SK-N-MC (cell line): Measurements from ENCODE around the gene PTPRG.

Source experiments
- DNase-seq: peaks from one replicate; pipeline ENCODE4 v3.0.0-alpha.2; 2011; ENCODE audit warnings: low read depth, low spot score
- H3K27ac ChIP-seq: fragments of 200-600 bp; sonication (generic); 2 replicates; pipeline ENCODE4 v1.5.1; 2016; ENCODE audit warnings: mixed run types
- H3K36me3 ChIP-seq: fragments of 200-600 bp; sonication (generic); 2 replicates; pipeline ENCODE4 v1.6.1; 2017; ENCODE audit warnings: antibody characterized with exemption, low read length, mixed read lengths; ENCODE audit not compliant: insufficient read depth
- H3K4me3 ChIP-seq: fragments of 200-600 bp; sonication (generic); 2 replicates; pipeline ENCODE4 v1.5.1; 2016
- H3K9ac ChIP-seq: fragments of 200-600 bp; sonication (generic); 2 replicates; pipeline ENCODE4 v1.8.0; 2017; ENCODE audit warnings: mixed run types, mixed read lengths; ENCODE audit not compliant: insufficient read length
- H3K9me3 ChIP-seq: fragments of 200-600 bp; sonication (generic); 2 replicates; pipeline ENCODE4 v1.6.1; 2017; ENCODE audit warnings: low read depth, mild to moderate bottlenecking, antibody characterized with exemption, low read length, moderate library complexity, mixed read lengths
- EZH2 ChIP-seq: fragments of 200-600 bp; sonication (generic); IDR thresholded peaks from one replicate; pipeline ENCODE4 v1.6.1; 2017; ENCODE audit warnings: antibody characterized with exemption
- FOXP2 ChIP-seq: optimal IDR thresholded peaks from 2 replicates; pipeline ENCODE3; 2011; ENCODE audit warnings: mild to moderate bottlenecking, moderate library complexity; ENCODE audit not compliant: insufficient read depth; ENCODE audit errors: extremely low read length, control extremely low read depth
- POLR2AphosphoS5 ChIP-seq: IDR thresholded peaks from 2 replicates; pipeline ENCODE4 v1.6.1; 2012; ENCODE audit warnings: mild to moderate bottlenecking, low read depth, low read length, borderline replicate concordance

The PTPRG gene

DNA sequence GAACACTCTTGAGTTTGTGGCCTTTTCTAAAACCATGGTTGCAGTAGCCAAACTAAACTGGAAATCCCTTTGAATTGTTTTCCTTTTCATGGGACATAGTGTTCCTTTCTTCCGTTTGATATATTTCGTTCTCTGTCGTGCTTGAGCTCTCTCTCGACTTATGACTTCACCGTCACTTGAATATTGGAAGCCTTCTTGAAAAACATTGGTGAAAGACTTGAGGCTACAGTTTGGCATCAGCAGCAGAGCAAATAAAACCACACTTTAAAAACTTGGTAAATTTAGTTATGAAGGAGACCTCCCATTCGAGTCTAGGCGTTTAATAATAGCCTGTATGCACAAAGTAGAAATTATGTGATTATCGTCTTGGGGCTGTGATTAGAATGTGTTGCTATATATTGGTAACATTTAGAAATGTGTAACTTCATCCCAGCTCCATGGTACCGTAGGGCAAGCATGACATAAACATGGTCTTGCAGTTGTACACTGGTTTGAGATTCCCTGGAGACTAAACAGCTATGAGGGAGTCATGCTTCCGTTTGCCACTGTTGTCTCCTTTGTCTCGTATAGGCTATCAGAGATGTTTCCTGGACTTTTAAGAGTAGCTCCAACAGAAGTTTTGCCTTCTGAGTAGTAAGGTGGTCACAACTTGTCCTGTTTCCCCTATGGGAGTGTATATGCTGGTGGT, 122.3 kb downstream of the PTPRG start:
- Histone ChIP-seq H3K36me3 (no peaks in the 10 kb centered on the region), H3K27ac (no peak overlapping the region), H3K4me3 (no peak overlapping the region), H3K9me3 (no peaks in the 10 kb centered on the region), H3K9ac (no peak overlapping the region)
- no peak for DNase-seq
- TF ChIP-seq POLR2AphosphoS5 (no peak), FOXP2 (no peak), EZH2 (no peak)

DNA sequence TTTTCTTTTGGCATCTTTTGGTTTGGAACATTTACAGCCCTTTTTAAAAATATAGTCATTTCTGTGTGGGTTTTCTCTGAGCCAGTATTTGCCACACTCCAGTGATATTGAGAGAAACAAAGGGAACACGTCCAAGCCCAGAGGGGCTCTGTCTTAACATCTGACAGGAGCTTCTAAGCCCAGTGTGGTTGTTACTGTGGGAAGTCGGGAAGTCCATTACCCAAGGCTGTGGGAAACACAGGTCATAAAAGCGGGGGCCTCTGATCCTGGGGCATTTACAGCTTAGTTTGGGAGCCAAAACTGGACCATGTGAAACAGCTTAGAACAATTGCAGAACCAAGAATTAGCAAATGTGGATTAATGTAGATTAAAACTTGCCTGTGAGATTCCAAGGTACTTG, 123.0 kb downstream of the PTPRG start:
- Histone ChIP-seq H3K36me3 (no peaks in the 10 kb centered on the region), H3K9ac (no peak overlapping the region), H3K27ac (no peak overlapping the region), H3K4me3 (no peak overlapping the region), H3K9me3 (no peaks in the 10 kb centered on the region)
- TF ChIP-seq FOXP2 = no peak
- TF ChIP-seq EZH2 = no peak
- DNase-seq = no peak

GRCh38 chr3:61685755-61686154, 124.4 kb downstream of the PTPRG start:
- H3K9ac ChIP-seq = no peak overlapping the region
- no peaks in the 10 kb centered on the region for H3K36me3 ChIP-seq
- no peak for DNase-seq
- no peak for TF ChIP-seq FOXP2
- no peak for TF ChIP-seq EZH2
- H3K4me3 ChIP-seq = no peak overlapping the region
- H3K27ac ChIP-seq = no peak overlapping the region
- no peaks in the 10 kb centered on the region for H3K9me3 ChIP-seq

DNA sequence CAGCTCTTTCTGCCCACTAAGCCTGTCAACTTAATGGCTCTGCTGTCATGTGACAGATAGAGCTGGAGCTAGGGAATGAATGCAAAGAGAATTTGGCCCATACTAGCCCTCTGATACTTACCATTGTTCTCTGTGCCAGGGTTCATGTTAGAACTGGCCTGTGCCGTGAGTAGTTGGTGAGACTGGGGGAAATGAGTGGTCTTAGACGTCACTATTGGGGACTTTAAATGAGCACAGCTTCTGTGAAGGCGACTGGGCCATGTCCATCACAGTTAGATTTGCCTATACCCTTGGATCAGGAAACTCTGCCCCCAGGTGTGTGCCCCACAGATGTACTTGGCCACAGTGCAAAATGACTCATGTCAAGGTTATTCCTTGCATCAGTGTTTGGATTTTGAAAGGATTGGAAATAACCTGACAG, 124.9 kb downstream of the PTPRG start:
- no peaks in the 10 kb centered on the region for H3K36me3 ChIP-seq
- no peak overlapping the region for H3K9ac ChIP-seq
- no peaks in the 10 kb centered on the region for H3K9me3 ChIP-seq
- DNase-seq = no peak
- H3K27ac ChIP-seq = no peak overlapping the region
- TF ChIP-seq FOXP2 (no peak), POLR2AphosphoS5 (no peak)
- H3K4me3 ChIP-seq = no peak overlapping the region

GRCh38 chr3:61687206-61687605, 125.8 kb downstream of the PTPRG start:
- no peaks in the 10 kb centered on the region for H3K9me3 ChIP-seq
- no peaks in the 10 kb centered on the region for H3K36me3 ChIP-seq
- no peak overlapping the region for H3K4me3 ChIP-seq
- TF ChIP-seq POLR2AphosphoS5 (no peak), FOXP2 (no peak), EZH2 (no peak)
- H3K27ac ChIP-seq = no peak overlapping the region
- H3K9ac ChIP-seq = no peak overlapping the region
- no peak for DNase-seq

- Histone ChIP-seq H3K9me3 (no peaks in the 10 kb centered on the region), H3K36me3 (no peaks in the 10 kb centered on the region), H3K27ac (no peak overlapping the region), H3K4me3 (no peak overlapping the region), H3K9ac (no peak overlapping the region)
- TF ChIP-seq EZH2 (no peak), FOXP2 (no peak), POLR2AphosphoS5 (no peak)
- no peak for DNase-seq
These were observed 126.4 kb downstream of the PTPRG start for GRCh38 chr3:61687663-61688306.

DNA sequence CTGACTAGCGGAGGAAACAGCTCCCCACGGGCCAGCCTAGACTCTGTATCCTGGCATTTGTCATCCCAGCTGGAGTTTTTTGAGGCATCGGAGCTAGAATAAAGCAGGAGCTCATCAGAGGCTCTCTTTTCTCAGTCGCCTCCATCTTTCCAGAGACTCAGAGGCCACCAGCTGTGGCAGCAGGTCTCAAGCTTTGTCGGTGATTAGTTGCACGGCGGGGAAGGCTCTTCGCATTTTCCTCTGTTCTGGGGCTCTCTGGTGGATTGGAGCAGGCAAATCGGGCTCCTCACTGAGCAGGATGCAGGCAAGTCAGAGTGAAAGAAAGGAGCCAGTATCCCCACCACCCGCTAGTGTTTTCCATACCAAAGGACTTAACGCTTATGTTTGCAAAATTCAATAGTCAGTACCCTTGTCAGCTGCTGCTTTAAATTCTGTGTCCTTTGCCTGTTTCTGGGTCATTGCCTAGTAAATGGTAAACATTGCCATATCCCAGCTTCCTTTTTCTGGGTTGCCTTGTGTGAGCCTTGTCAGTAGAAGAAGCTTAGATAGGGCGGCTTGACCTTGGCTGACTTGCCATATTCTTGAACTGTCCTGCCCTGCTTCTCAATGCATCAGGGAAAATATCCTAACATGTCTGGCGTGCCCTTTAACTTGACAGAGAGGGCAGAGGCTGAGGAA, 127.1 kb downstream of the PTPRG start:
- no peak for DNase-seq
- Histone ChIP-seq H3K36me3 (no peaks in the 10 kb centered on the region), H3K4me3 (no peak overlapping the region), H3K27ac (no peak overlapping the region), H3K9me3 (no peaks in the 10 kb centered on the region), H3K9ac (no peak overlapping the region)
- TF ChIP-seq POLR2AphosphoS5 (no peak), EZH2 (no peak), FOXP2 (no peak)

GRCh38 chr3:61690016-61690415, 128.6 kb downstream of the PTPRG start:
- Histone ChIP-seq H3K9me3 (no peaks in the 10 kb centered on the region), H3K9ac (no peak overlapping the region), H3K4me3 (no peak overlapping the region), H3K27ac (no peak overlapping the region), H3K36me3 (no peaks in the 10 kb centered on the region)
- TF ChIP-seq EZH2 (no peak), POLR2AphosphoS5 (no peak), FOXP2 (no peak)
- no peak for DNase-seq
